ENCODE results near the gene FILIP1.

- TF ChIP-seq, protein P1, sequence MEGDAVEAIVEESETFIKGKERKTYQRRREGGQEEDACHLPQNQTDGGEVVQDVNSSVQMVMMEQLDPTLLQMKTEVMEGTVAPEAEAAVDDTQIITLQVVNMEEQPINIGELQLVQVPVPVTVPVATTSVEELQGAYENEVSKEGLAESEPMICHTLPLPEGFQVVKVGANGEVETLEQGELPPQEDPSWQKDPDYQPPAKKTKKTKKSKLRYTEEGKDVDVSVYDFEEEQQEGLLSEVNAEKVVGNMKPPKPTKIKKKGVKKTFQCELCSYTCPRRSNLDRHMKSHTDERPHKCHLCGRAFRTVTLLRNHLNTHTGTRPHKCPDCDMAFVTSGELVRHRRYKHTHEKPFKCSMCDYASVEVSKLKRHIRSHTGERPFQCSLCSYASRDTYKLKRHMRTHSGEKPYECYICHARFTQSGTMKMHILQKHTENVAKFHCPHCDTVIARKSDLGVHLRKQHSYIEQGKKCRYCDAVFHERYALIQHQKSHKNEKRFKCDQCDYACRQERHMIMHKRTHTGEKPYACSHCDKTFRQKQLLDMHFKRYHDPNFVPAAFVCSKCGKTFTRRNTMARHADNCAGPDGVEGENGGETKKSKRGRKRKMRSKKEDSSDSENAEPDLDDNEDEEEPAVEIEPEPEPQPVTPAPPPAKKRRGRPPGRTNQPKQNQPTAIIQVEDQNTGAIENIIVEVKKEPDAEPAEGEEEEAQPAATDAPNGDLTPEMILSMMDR (IDR thresholded peaks at IDR 0.05): no peak
- TF ChIP-seq POLR2A (IDR thresholded peaks at IDR 0.05) (no peak), EP300 (IDR thresholded peaks at IDR 0.05) (no peak)
Measured at GRCh38 chr6:75481394-75481793, 12.2 kb downstream of the FILIP1 start.
